IPS DF 6.9 (cell line): ENCODE measurements around the gene ROBO1.
"Not testable (repeated sequence)": the region's sequence is repeated elsewhere in the genome, so short reads cannot be mapped to it uniquely, and the experiment has no call there.

ENCODE experiments used
- DNase-seq: peaks from one replicate; pipeline ENCODE4 v3.0.0-alpha.2; 2013; ENCODE audit warnings: low read depth, low spot score
- H3K27ac ChIP-seq: one replicate; pipeline ENCODE4 v1.5.1; 2013; ENCODE audit warnings: low read length, control low read depth
- H3K27me3 ChIP-seq: 2 replicates; pipeline ENCODE4 v1.6.1; 2013; ENCODE audit warnings: mild to moderate bottlenecking, low read length; ENCODE audit not compliant: control insufficient read depth, insufficient read depth
- H3K36me3 ChIP-seq: 2 replicates; pipeline ENCODE4 v1.6.1; 2013; ENCODE audit warnings: low read length; ENCODE audit not compliant: control insufficient read depth, insufficient read depth
- H3K4me1 ChIP-seq: 2 replicates; pipeline ENCODE4 v1.6.1; 2013; ENCODE audit warnings: low read length; ENCODE audit not compliant: control insufficient read depth, insufficient read depth
- H3K4me3 ChIP-seq: 2 replicates; pipeline ENCODE4 v1.5.1; 2013; ENCODE audit warnings: mild to moderate bottlenecking, low read length
- H3K9me3 ChIP-seq: 2 replicates; pipeline ENCODE4 v1.6.1; 2013; ENCODE audit warnings: low read length, inconsistent platforms; ENCODE audit not compliant: control insufficient read depth, insufficient read depth
- WGBS: extraction: QIAGEN DNeasy Blood & Tissue Kit; methylation state at CpG from one replicate; pipeline ENCODE4 v1.1.7; 2013; ENCODE audit warnings: mixed read lengths, missing lambda C conversion rate; ENCODE audit not compliant: insufficient read length, insufficient coverage; 5-methylcytosine and 5-hydroxymethylcytosine counted together

Gene ROBO1

DNA sequence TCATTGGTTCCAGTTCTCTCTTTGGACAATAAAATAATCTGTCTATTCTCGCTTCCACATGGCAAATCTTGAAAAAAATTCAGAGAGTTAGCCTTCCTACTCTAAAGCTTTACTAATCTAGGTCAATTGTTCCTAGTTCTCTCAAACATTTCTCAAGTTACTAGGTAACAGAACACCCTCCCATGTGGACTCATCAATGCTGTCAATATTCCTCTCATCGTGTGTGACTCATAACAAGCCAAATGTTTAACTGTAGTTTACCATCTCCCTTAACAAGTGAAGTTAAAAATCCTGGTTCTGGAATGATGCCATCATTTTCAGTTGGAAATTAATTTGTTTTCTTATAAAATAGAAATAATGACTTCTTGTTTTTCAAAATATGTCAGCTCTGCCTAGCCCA, 438.6 kb downstream of the ROBO1 start:
- no peak for DNase-seq
- H3K9me3 ChIP-seq = no peaks in the 10 kb centered on the region
- WGBS = no CpG with 5 or more reads among the region's 2 CpGs
- H3K27ac ChIP-seq = no peak overlapping the region
- H3K4me3 ChIP-seq = no peak overlapping the region
- H3K36me3 ChIP-seq = no peaks in the 10 kb centered on the region
- peaks cover 2% of the 10 kb centered on the region; the same call in 1 of the 2 replicates for H3K4me1 ChIP-seq
- H3K27me3 ChIP-seq = no peaks in the 10 kb centered on the region

DNA sequence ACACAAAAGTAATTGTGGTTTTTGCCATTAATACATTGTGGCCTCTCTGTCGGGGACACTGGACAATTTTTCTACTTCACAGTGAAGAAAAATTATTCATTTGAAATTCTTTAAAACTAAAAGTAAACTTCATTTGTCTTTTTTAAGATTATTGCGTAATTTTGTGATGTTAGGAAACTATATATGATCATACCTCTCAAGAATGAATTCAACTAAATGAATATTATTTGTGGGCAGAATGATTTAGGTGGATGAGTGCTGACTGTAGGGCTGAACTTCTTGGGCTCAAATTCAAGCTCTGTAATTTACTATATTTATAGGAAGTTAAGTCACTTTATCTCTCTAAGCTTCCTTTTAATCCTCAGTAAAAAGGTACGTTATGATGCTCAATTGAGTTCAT, 441.2 kb downstream of the ROBO1 start:
- no peak for DNase-seq
- Histone ChIP-seq H3K9me3 (no peaks in the 10 kb centered on the region), H3K27me3 (no peaks in the 10 kb centered on the region), H3K4me3 (no peak overlapping the region), H3K27ac (no peak overlapping the region), H3K4me1 (peaks cover 2% of the 10 kb centered on the region; the same call in 1 of the 2 replicates), H3K36me3 (no peaks in the 10 kb centered on the region)
- no CpG with 5 or more reads among the region's 3 CpGs for WGBS

DNA sequence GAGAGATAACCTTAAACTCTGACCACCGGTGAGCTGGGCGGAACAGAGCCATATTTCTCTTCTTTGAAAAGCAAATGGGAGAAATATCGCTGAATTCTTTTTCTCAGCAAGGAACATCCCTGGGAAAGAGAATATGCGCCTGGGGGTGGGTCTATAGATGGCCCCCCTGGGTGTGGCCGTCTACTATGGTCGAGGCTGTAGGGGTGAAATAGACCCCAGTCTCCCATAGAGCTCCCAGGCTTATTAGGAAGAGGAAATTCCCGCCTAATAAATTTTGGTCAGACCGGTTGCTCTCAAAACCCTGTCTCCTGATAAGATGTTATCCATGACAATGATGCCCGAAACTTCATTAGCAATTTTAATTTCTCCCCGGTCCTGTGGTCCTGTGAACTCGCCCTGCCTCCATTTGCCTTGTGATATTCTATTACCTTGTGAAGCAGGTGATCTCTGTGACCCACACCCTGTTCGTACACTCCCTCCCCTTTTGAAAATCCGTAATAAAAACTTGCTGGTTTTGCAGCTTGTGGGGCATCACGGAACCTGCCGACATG, 441.9 kb downstream of the ROBO1 start:
- H3K27ac ChIP-seq, H3K36me3 ChIP-seq, H3K27me3 ChIP-seq, H3K9me3 ChIP-seq, H3K4me3 ChIP-seq, H3K4me1 ChIP-seq, DNase-seq: not testable (repeated sequence)
- WGBS = no CpG with 5 or more reads among the region's 15 CpGs

DNA sequence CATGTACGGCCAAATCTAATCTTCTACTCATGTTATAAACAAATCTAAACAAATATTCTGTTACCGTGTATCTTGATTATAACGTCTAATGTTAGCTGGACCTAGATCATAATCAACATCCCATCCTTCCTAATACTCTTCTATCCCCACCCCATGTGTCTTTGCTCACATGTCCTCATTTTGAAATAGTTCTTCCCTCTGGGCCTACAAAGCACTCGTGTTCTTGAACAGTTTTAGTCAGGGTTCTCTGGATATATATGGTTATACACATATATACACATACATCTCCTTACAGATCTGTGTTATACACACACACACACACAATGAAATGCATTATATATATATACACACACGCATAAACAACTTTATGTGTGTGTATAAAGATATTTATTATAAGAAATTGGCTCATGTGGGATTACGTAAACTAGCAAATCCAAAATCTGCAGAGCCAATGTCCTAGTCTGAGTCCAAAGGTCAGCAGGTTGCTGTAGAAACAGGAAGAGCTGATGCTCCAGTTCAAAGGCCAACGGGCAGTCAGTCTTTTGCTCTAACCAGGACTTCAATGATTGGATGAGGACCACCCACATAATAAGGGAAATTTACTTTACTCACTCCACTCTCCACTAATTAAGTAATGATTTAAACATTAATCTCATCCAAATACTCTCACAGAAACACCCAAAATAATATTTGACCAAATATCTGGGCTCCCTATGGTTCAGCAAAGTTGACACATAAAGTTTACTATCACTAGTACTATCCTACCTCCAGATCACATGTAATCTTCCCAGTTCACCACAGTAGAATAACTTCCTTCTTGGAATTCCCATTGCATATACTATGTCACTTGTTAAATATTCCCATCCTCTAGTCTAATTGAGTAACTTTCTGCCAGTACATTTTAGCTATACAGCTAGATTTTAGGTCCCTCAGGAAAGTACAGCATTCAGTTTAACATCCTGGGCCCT, 450.0 kb downstream of the ROBO1 start:
- Histone ChIP-seq H3K4me1 (no peaks in the 10 kb centered on the region), H3K27me3 (no peaks in the 10 kb centered on the region), H3K36me3 (no peaks in the 10 kb centered on the region), H3K27ac (no peak overlapping the region), H3K9me3 (no peaks in the 10 kb centered on the region), H3K4me3 (no peak overlapping the region)
- WGBS = no CpG with 5 or more reads among the region's 7 CpGs
- no peak for DNase-seq

DNA sequence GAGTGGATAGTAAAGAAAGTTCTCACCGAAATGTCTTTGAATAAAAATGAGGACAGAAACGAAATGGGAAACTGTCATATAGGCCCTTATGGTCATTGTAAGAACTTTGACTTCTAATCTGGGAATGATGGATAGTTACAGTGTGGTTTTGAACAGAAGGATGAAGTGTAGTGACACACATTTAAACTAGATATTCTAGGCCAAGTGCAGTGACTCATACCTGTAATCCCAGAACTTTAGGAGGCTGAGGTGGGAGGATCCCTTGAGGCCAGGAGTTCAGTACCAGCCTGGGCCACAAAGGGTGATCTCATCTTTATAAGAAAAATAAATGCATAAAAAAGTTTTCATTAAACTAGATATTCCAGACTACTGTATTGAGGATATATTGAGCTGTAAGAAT, 452.8 kb downstream of the ROBO1 start:
- no peak overlapping the region for H3K27ac ChIP-seq
- no peaks in the 10 kb centered on the region for H3K36me3 ChIP-seq
- no CpG with 5 or more reads among the region's 2 CpGs for whole genome bisulfite sequencing
- no peaks in the 10 kb centered on the region for H3K27me3 ChIP-seq
- H3K4me3 ChIP-seq = no peak overlapping the region
- no peak for DNase-seq
- H3K9me3 ChIP-seq = no peaks in the 10 kb centered on the region
- H3K4me1 ChIP-seq = no peaks in the 10 kb centered on the region

DNA sequence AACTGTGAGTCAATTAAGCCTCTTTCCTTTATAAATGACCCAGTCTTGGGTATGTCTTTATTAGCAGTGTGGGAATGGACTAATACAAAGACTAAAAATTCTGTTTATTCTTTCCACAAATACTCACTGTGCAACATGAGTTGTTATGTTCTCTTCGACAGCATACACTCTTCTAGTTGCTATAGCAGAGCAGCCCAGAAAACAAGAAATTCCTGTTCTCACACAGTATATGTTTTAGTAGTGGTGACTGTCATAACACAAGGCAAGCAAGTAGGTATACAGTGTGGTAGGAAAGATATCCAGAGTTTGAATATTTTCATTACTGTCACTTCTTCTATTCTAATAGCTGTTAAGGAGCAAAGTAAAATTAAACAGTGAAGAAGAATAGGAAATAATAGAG, 453.3 kb downstream of the ROBO1 start:
- Histone ChIP-seq H3K9me3 (no peaks in the 10 kb centered on the region), H3K27ac (no peak overlapping the region), H3K4me3 (no peak overlapping the region), H3K4me1 (no peaks in the 10 kb centered on the region), H3K36me3 (no peaks in the 10 kb centered on the region), H3K27me3 (no peaks in the 10 kb centered on the region)
- WGBS = no CpG with 5 or more reads among the region's 1 CpG
- no peak for DNase-seq

DNA sequence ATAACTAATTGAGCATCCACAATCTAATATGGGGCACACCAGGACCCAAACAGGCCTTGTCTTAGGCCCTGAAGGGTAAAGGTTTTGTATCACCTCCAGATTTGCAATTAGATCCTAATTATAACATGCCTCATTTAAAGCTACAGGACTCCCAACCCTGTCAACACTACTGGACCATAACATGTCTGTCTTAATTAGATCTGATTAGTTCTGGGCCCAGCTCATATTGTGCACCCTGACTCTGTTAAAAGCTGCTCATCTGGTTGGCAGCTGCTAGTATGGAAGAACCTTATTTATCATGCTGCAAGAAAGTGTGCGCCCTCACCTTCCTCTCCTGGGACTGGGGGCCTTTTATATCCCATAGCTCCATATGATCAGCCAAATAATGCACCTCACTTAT, 457.8 kb downstream of the ROBO1 start:
- no peaks in the 10 kb centered on the region for H3K4me1 ChIP-seq
- no peak for DNase-seq
- no CpG with 5 or more reads among the region's 1 CpG for WGBS
- H3K27ac ChIP-seq = no peak overlapping the region
- no peaks in the 10 kb centered on the region for H3K27me3 ChIP-seq
- no peaks in the 10 kb centered on the region for H3K36me3 ChIP-seq
- no peak overlapping the region for H3K4me3 ChIP-seq
- no peaks in the 10 kb centered on the region for H3K9me3 ChIP-seq

DNA sequence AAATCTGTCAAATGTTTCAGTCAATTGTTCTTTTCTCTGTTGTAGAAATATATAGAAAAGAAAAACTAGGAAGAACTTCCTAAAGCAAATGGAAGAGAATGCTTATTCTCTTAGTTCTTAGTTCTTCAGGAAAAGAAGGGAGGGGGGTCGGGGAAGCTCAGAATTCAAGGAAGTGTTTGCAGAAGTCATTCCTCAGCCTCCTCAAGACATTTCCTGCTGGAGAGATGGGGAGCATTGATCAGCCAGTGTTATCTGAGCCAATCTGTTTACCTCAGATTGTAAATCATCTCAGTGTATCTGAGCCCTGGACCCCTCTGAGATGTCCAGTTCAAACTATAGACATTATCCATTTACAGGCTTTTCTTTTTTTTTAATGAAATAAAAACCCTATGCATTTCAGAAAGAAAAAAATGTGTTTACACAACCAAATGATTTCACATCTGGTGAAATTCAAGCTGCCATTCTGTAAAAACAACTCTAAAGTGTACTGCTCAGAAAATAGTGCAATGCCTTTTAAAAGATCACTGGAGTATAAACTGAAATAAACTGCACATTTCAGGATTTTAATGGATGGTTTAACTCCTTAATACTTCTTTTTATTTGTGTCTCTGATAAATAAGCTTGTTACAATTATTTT, 460.7 kb downstream of the ROBO1 start:
- H3K27me3 ChIP-seq = no peaks in the 10 kb centered on the region
- no peaks in the 10 kb centered on the region for H3K4me1 ChIP-seq
- WGBS = no CpG with 5 or more reads among the region's 1 CpG
- no peaks in the 10 kb centered on the region for H3K36me3 ChIP-seq
- H3K9me3 ChIP-seq = no peaks in the 10 kb centered on the region
- no peak for DNase-seq
- H3K27ac ChIP-seq = no peak overlapping the region
- no peak overlapping the region for H3K4me3 ChIP-seq

DNA sequence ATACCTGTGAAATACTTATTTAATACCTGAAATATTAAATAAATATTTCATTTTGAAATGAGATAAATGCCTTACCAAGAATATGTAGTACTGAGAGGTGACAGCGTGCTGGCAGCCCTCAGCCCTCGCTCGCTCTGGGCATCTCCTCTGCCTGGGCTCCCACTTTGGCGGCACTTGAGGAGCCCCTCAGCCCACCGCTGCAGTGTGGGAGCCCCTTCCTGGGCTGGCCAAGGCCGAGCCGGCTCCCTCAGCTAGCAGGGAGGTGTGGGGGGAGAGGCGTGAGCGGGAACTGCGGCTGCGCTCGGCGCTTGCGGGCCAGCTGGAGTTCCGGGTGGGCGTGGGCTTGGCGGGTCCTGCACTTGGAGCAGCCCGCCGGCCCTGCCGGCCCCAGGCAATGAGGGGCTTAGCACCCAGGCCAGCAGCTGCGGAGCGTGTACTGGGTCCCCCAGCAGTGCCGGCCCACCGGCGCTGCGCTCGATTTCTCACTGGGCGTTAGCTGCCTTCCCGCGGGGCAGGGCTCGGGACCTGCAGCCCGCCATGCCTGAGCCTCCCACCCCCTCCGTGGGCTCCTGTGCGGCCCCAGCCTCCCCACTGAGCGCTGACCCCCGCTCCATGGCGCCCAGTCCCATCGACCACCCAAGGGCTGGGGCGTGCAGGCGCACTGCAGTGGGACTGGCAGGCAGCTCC, 467.7 kb downstream of the ROBO1 start:
- H3K9me3 ChIP-seq, H3K36me3 ChIP-seq, H3K4me1 ChIP-seq, H3K27me3 ChIP-seq, H3K4me3 ChIP-seq, DNase-seq, H3K27ac ChIP-seq: not testable (repeated sequence)
- WGBS = no CpG with 5 or more reads among the region's 40 CpGs

DNA sequence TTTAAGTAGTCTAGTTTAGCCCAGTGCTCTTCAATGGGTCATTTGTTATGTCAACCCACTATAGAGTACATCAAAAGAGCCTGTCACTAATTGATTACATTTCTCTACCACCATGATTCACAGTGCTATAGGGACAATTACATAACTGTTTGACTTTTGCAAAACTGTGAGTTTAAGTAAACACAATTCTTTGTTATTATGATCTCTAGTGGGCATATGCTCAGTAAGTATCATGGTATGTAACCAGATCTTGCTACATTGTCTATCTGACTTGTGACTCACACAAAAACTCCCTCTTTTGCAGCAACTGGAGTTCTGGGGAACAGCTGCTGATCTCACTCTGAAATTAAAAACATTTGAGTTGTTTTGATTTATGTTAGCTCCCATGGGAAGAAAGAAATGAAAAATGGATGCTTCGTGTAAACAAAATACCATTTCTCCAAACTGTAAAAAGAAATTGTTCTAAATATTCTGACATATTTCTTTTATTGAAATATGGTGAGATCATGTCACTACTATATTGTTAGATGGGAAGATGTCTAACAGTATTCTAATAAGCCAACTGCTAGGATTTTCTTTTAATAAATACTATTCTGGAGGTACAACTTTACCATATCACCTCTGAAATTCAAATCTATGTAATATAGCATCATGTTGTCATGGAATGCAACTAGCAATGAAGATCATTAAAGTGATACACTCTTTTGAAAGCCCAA, 470.4 kb downstream of the ROBO1 start:
- WGBS = no CpG with 5 or more reads among the region's 1 CpG
- Histone ChIP-seq H3K9me3 (no peaks in the 10 kb centered on the region), H3K27ac (no peak overlapping the region), H3K36me3 (no peaks in the 10 kb centered on the region), H3K4me1 (no peaks in the 10 kb centered on the region; the same call in 1 of the 2 replicates), H3K4me3 (no peak overlapping the region), H3K27me3 (no peaks in the 10 kb centered on the region)
- no peak for DNase-seq
